A673 (cell line): ENCODE results near the gene OR51E1. TPM values are rescaled to one million over a fixed set of nuclear protein-coding genes. Genes with fewer than 3 reads are reported as not detected.

Experiments
- BruUV-seq: library from RNA; stranded (reverse); fragments of 400-500 nt; replicated peaks from 2 replicates; lab custom pipeline; 2021; lab: Mats Ljungman, UMichigan
- CTCF ChIA-PET: fragments of 300-600 bp; sonication (Branson Sonifier 250); formaldehyde crosslinking; loops from one replicate; lab custom pipeline; 2022; ENCODE audit warnings: antibody characterized with exemption; lab: Charles Lee
- POLR2A ChIA-PET: fragments of 300-600 bp; sonication (Branson Sonifier 250); formaldehyde crosslinking; loops from one replicate; lab custom pipeline; 2022; ENCODE audit warnings: antibody characterized with exemption; ENCODE audit not compliant: low non-redundant PET; lab: Charles Lee
- DNase-seq: peaks from one replicate; pipeline ENCODE4 v3.0.0-alpha.2; 2015; ENCODE audit warnings: low spot score
- H3K27ac ChIP-seq: fragments of 200-600 bp; sonication (generic); 2 replicates; pipeline ENCODE4 v1.5.1; 2016; ENCODE audit warnings: mixed run types, low read depth, mild to moderate bottlenecking, mixed read lengths, antibody characterized with exemption, low read length; ENCODE audit not compliant: poor library complexity, severe bottlenecking
- H3K27me3 ChIP-seq: fragments of 200-600 bp; sonication (generic); replicated peaks from 2 replicates; pipeline ENCODE4 v1.6.1; 2017; ENCODE audit warnings: mixed run types, low read depth, mild to moderate bottlenecking, mixed read lengths, antibody characterized with exemption, low read length; ENCODE audit not compliant: insufficient read depth, poor library complexity
- H3K36me3 ChIP-seq: fragments of 200-600 bp; sonication (generic); 2 replicates; pipeline ENCODE4 v1.6.1; 2016; ENCODE audit warnings: mixed run types, mild to moderate bottlenecking, mixed read lengths, antibody characterized with exemption, low read length; ENCODE audit not compliant: insufficient read depth, poor library complexity, severe bottlenecking
- H3K4me1 ChIP-seq: fragments of 200-600 bp; sonication (generic); 2 replicates; pipeline ENCODE4 v1.6.1; 2017; ENCODE audit warnings: mixed run types, mild to moderate bottlenecking, mixed read lengths, antibody characterized with exemption, low read length; ENCODE audit not compliant: insufficient read depth, poor library complexity, severe bottlenecking
- H3K4me3 ChIP-seq: fragments of 200-600 bp; sonication (generic); 2 replicates; pipeline ENCODE4 v1.5.1; 2016; ENCODE audit warnings: low read depth, mixed run types, mild to moderate bottlenecking, mixed read lengths, low read length; ENCODE audit not compliant: poor library complexity, severe bottlenecking
- H3K9me3 ChIP-seq: fragments of 200-600 bp; sonication (generic); 2 replicates; pipeline ENCODE4 v1.6.1; 2016; ENCODE audit warnings: mixed run types, low read depth, mild to moderate bottlenecking, mixed read lengths, antibody characterized with exemption, low read length; ENCODE audit not compliant: poor library complexity, severe bottlenecking
- EZH2 ChIP-seq: fragments of 200-600 bp; sonication (generic); IDR thresholded peaks from 2 replicates; pipeline ENCODE4 v1.6.1; 2017; ENCODE audit warnings: borderline replicate concordance, low read depth, mild to moderate bottlenecking, mixed read lengths, antibody characterized with exemption, low read length; ENCODE audit not compliant: poor library complexity, severe bottlenecking
- intact Hi-C: fragments of 100-400 bp; cut with micrococcal nuclease; formaldehyde crosslinking; loops from one replicate; pipeline ENCODE4 v1.10.0; 2022; ENCODE audit not compliant: unreplicated experiment
- total RNA-seq: library from RNA; stranded (reverse); gene quantifications from 2 replicates; pipeline ENCODE4 v1.2.3, GENCODE V29; 2021
- TF ChIP-seq, protein P1 (sequence below): fragments of 300-800, 200-600 bp; sonication (generic); conservative IDR thresholded peaks from 2 replicates; pipeline ENCODE4 v1.5.1; 2017; ENCODE audit warnings: low read depth, mild to moderate bottlenecking, antibody characterized with exemption, low read length, moderate library complexity, mixed read lengths

The OR51E1 gene
- total RNA-seq, 1 experiment from 2014 or later, result not detected

DNA sequence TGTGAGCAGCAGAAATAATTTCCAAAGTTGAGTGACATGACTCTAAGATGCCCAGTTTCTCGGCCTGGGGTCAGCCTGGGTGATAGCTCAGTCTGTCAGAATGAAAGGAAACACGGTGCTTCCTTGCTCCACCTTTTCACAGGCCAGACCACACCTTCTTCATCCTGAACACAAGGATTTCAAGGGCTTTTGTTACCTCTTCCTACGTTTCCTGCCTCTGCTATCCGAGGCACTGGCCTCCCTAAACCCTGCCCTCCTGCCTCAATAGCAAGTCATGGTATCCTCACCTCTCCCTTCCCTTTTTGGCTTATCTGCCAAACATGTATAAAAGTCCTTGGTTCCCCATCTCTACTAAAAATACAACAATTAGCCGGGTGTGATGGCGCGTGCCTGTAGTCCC, 1.7 kb upstream of the OR51E1 start:
- H3K27me3 ChIP-seq, result peaks cover 9% of the 10 kb centered on the region
- no TSS peak for BruUV-seq
- H3K9me3 ChIP-seq, result no peaks in the 10 kb centered on the region
- TF ChIP-seq, protein P1, sequence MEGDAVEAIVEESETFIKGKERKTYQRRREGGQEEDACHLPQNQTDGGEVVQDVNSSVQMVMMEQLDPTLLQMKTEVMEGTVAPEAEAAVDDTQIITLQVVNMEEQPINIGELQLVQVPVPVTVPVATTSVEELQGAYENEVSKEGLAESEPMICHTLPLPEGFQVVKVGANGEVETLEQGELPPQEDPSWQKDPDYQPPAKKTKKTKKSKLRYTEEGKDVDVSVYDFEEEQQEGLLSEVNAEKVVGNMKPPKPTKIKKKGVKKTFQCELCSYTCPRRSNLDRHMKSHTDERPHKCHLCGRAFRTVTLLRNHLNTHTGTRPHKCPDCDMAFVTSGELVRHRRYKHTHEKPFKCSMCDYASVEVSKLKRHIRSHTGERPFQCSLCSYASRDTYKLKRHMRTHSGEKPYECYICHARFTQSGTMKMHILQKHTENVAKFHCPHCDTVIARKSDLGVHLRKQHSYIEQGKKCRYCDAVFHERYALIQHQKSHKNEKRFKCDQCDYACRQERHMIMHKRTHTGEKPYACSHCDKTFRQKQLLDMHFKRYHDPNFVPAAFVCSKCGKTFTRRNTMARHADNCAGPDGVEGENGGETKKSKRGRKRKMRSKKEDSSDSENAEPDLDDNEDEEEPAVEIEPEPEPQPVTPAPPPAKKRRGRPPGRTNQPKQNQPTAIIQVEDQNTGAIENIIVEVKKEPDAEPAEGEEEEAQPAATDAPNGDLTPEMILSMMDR, result no peak
- TF ChIP-seq EZH2, result no peak
- intact Hi-C loops, result no loop called here
- ChIA-PET CTCF (no interaction called here), POLR2A (no interaction called here)
- no peaks in the 10 kb centered on the region for H3K36me3 ChIP-seq
- no peaks in the 10 kb centered on the region for H3K4me1 ChIP-seq
- H3K4me3 ChIP-seq, result no peak overlapping the region
- DNase-seq, result no peak
- H3K27ac ChIP-seq, result no peak overlapping the region

DNA sequence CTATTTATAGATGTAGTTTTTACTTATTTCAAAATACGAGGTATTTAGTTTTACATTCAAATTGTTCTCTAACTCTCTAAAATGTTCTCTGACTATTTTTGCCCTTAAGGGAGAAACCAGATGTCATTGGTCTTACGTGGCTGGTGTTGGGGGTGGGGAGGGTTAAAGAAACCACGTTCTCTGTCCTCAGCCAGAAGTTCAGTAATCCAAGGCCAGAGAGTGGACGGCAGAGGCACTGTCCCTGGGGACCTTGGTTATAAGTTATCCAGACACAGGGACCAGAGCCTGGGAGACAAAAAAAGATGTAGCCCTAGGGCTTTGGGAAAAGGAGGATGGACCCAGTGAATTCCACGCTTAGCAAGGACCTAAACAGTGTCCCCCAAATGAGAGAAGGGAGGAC, 706 bp upstream of the OR51E1 start:
- ChIA-PET CTCF (no interaction called here), POLR2A (no interaction called here)
- Histone ChIP-seq H3K27ac (no peak overlapping the region), H3K27me3 (no peaks in the 10 kb centered on the region), H3K4me1 (no peaks in the 10 kb centered on the region), H3K36me3 (no peaks in the 10 kb centered on the region), H3K4me3 (no peak overlapping the region), H3K9me3 (no peaks in the 10 kb centered on the region)
- no peak for DNase-seq
- intact Hi-C loops, result no loop called here
- no TSS peak for BruUV-seq
- TF ChIP-seq, protein P1, result no peak
- no peak for TF ChIP-seq EZH2

DNA sequence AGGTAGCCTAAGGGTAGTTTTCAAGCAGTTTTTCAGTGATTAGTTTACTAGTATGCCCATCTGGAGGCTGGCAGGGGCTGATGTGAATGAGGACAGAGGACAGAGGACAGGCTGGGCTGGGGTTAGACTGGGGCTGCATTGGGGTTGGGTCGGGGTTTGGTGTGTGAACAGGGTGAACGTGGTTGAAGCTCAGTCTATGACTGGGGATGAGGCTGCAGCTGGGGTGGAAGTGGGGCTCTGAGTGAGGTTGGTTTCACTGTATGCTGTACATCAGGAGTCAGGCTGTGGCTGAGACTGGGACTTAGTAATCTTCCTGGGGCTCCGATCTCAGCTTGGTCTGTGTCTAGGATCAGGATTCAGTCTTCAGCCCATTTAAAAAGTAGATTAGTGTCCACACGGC, 451 bp downstream of the OR51E1 start:
- H3K27me3 ChIP-seq, result no peaks in the 10 kb centered on the region
- H3K4me1 ChIP-seq, result no peaks in the 10 kb centered on the region
- H3K9me3 ChIP-seq, result no peaks in the 10 kb centered on the region
- intact Hi-C loops, result no loop called here
- no peak overlapping the region for H3K4me3 ChIP-seq
- ChIA-PET POLR2A (no interaction called here), CTCF (no interaction called here)
- DNase-seq, result no peak
- H3K27ac ChIP-seq, result no peak overlapping the region
- no TSS peak for BruUV-seq
- H3K36me3 ChIP-seq, result no peaks in the 10 kb centered on the region
- TF ChIP-seq, protein P1, result no peak
- no peak for TF ChIP-seq EZH2
